Kidney capillary endothelial cell (primary cell): ENCODE measurements around the gene CHD6.

Source experiments
- DNase-seq: peaks from one replicate; pipeline ENCODE4 v3.0.0-alpha.2; 2018; ENCODE audit warnings: low spot score

Gene CHD6, protein sequence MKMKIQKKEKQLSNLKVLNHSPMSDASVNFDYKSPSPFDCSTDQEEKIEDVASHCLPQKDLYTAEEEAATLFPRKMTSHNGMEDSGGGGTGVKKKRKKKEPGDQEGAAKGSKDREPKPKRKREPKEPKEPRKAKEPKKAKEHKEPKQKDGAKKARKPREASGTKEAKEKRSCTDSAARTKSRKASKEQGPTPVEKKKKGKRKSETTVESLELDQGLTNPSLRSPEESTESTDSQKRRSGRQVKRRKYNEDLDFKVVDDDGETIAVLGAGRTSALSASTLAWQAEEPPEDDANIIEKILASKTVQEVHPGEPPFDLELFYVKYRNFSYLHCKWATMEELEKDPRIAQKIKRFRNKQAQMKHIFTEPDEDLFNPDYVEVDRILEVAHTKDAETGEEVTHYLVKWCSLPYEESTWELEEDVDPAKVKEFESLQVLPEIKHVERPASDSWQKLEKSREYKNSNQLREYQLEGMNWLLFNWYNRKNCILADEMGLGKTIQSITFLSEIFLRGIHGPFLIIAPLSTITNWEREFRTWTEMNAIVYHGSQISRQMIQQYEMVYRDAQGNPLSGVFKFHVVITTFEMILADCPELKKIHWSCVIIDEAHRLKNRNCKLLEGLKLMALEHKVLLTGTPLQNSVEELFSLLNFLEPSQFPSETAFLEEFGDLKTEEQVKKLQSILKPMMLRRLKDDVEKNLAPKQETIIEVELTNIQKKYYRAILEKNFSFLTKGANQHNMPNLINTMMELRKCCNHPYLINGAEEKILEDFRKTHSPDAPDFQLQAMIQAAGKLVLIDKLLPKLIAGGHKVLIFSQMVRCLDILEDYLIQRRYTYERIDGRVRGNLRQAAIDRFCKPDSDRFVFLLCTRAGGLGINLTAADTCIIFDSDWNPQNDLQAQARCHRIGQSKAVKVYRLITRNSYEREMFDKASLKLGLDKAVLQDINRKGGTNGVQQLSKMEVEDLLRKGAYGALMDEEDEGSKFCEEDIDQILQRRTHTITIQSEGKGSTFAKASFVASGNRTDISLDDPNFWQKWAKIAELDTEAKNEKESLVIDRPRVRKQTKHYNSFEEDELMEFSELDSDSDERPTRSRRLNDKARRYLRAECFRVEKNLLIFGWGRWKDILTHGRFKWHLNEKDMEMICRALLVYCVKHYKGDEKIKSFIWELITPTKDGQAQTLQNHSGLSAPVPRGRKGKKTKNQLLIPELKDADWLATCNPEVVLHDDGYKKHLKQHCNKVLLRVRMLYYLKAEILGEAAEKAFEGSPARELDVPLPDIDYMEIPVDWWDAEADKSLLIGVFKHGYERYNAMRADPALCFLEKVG (N-terminal part only)

DNA sequence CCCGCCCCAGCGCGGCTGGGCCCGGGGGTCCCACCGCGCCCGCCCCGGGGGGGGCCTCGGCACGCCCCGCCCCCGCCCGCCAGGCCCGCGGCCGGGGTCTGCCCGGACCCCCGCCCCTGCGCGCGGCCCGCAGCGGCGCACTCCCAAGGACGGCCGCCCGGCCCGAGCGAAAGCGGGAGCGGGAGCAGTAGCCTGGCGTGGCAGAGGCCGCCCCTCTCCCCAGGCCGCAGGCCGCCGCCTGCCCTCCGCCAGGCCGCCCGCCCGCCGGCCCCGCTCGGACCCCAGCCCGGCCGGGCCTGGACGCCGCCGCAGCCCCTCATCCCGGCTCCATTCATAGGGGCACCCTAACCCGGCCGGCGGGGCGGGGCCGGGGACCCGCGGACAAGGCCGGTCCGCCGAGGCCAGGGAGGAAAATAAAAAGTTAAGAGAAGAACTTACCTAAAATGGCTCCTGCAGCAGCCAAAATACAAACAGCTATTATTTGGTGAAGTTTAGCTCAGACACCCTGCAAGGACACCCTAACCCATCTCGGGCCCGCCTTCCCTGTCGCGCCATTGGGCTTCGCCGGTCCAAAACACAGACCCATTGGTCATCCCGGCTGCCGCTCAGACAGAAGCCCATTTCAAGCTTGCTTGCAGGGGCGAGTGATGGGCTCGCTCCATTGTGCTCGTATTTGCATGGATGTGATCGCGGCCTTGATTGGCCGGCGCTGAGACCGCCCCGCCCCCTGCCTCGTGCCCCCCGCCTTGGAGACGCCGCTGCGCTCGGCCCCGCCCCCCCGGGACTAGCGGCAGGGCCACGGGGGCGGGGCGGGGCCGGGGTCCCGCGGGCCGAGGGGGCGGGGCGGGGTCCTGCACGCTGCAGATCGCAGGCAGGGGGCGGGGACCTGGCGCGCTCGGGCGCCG is at the start of gene CHD6:
Gene CHD6, minus strand, starts transcription at position 476 of the 905 bp plus-strand sequence. CDS start 67,040 bp downstream, outside the sequence.
- DNase-seq: peak; percentile 99

DNA sequence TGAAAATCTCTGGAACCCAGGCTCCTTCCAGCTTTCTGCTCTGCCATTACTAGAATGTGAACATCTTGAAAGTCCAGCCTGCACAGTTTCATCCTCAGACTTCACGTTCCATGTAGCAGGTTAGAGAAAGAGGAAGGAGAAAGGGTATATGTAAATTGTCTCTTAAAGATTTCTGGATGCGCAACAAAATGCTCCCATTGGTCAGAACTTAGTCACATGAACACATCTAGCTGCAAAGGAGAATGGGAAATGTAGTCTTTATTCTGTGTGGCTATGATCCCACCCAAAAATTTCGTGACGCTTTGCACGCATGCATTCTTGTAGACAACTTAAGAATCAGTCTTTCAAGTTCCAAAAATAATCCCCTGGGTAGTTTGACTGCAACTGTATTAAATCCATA is 46.4 kb upstream of the CHD6 start:
- no peak for DNase-seq

DNA sequence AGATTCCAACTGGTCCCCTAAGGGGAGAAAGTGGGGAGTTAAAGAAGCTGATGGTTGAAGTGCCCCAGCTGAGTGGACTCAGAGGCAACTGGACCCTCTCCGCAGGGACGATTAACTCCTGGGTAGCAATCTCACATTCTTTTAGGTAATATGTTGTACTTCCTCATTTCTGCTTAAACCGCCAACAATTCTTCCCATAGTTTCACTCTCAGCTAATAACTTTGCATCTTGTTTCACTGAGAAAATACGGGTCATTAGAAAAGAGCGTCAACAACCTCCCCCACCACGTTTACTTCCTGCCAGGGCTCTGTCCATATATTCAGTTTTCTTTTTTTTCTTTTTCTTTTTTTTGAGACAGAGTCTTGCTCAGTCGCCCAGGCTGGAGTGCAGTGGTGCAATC is 39.5 kb upstream of the CHD6 start:
- DNase-seq: no peak

DNA sequence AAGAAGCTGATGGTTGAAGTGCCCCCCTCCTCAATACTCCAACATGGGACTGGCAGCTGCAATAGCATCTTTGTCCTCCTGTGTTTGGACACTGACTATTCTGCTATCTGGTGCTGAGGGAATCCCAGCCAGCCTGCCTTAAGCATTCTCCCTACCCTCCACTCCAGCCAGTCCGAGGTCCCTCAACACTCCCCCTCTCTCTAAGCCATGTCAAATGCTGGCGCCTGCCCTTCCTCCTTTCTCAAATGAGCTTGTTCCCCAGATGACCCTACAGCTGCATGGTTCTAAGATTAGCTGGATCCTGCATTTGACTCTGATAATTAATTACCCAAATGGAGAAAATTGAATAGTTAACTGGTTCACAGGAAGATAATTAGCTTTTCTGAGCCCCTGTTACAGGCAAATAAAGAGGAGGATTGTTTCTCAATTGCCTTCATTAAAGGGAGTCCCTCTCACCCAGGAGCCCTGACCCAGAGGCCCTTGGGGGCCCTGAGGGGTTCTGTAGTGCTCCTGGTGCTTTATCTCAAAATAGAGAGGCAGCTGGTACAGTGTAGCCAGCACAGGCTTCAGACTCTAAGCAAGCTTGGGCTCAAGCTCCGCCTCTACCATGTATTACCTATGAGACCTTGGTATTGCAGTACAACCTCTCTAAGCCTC is 37.9 kb upstream of the CHD6 start:
- no peak for DNase-seq

DNA sequence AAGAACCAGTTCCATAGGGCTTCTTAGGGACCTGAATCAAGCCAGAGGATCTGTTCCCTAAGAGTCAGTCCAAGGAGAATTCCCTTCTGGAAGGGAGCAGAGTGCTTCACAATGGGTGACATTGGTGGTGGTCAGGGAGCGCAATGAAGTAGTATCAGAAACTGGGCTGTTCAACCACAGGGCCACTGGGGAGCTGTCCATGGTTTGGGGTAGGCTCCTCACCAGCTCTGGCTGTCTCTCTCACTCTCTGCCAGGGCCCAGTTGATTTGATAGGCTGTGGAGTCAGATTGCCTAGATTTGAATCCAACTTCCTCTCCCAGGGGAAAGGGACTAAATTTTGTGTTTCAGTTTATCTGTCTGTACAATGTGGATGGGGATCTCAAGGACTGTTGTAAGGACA is 36.7 kb upstream of the CHD6 start:
- no peak for DNase-seq

DNA sequence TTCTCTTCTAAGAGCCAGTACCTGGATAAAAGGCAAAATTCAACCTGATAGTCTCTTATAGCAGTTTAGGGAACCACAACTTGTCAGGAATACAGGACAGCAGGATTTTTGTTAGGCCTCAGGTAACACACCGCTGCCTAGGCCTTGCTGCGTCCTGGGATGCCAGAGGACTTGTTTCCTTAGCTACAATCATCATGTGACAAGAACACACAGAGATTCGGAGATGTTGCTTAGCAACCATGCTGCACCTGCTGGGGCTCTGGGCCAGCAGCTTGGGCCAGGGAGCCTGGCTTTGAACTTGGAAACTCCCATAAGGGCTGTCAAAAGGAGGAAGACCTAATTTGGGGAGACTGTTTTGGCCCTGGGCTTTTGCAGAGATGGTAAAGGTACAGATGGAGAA is 36.1 kb upstream of the CHD6 start:
- no peak for DNase-seq

DNA sequence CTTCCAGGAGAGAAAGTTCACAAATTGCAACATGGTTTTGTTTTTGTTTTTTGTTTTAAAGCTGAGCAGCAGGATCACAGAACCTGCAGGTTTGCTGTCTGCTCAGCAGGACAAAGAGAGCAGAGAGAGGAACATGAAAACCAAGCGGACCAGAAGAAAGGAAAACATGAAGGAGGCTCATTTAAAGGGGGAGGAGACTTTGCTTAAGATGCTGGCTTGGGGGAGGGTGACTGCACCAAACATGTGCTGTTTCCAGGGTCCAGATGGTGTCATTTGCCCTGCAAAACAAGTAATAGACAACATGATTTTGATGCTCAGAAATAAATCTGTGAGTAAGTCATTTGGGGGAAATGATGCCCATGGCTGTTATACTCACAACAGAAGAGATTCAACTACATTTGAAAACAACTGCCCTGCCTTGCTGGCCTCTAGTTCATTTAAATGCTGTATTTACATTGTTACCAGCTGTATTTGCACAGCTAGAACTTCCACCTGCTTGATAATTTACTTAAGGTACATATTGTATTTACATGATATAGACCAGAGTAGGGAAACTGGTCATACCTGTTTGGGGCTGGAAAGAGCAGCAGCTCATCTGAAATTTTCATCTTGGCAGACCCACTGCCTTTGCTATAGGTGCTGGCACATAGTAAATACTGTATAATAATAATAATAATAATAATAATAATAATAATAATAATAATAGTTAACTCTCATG is 32.2 kb upstream of the CHD6 start:
- no peak for DNase-seq

DNA sequence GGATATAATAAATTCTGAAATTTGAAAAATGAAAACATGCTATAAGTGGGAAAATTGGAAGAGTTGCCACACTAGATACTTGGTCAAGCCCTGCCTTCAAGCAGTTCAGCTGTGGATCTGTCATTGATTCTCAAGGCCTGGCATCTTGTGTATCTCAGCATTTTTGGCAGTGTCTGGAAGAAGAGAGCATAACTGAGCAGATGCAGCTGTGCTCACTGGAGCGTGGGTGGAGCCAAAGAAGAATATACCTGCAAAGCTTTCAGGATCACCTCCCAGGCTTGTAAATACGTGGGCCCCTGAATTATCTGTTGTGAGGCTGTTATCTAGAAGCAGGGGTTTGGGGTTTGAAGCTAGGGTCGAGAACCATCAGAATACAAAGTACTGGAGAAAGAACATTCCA is 31.3 kb upstream of the CHD6 start:
- no peak for DNase-seq

DNA sequence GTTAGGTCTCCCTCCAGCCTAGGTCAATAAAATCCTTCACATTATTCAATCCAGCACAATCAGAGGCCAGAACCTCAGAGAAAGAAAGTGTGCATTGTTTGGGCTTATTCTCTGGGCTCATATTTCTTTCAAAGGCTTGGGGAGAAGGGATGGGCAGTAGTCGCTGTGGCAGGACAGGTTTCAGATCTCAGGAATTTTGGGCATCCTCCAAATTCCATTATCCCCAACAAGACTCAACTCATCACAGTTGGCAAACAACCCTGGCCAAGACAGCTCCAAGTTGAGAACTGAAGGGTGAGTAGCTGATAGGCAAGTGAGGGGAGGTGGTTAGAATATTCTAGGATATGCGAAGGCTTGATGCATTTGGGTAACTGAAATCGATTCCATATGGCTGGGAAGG is 27.2 kb upstream of the CHD6 start:
- DNase-seq: no peak

DNA sequence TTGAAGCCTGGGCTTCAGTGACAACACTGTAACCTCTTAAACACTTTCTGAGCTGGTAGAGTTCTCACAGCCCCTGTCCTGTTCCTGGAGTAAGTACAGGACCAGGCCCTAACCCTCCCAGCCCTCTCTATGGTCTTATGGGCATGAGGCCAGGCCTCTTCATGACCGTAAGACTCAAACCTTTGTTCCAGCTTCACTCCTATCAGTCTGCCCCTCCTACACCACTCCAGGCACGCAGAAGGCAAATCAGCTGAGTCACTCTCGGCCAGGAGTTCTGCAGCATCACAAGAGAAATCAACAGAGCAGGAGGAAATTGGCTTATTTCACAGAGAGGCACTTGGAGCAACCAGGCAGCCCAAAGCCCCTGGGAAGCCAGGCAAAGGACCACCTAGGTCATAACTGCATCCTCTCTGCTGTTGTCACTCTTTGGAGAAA is 25.3 kb upstream of the CHD6 start:
- no peak for DNase-seq

DNA sequence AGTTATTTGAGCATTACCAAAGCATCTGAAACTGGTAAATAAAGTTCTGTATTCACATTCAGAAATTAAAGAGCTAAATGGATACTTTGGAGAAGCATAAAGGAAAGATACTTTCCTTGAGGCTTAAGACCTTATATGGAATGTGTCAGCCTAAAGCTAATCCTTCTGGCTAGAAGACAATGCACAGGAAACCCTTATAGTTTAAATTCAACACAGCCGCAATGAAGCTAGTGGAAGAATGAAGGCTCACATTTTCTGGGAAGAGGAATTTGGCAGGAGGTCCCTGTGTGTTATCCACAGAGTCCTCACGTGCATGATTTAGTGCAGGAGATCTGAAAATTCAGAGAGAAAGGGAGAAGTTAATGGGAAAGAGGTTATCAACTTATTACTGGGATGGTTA is 21.5 kb upstream of the CHD6 start:
- DNase-seq: no peak

DNA sequence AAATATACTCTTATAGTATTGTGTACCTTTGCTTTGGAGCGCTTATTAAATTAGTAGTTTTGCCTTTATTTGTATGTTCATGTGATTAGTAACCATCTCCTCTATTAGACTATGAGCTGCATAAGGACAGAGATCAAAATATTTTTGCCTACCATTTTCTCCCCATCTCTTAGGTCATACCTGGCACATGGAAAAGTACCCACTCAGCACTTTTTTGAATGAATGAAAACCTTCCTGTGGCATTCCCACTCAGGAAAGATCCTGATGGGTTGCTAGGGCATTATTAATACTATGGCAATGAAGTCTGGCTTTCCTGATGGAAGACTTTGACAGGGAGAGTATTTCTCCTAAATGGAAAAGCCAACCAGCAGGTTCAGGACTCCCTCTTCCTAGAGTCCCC is 20.3 kb upstream of the CHD6 start:
- no peak for DNase-seq

DNA sequence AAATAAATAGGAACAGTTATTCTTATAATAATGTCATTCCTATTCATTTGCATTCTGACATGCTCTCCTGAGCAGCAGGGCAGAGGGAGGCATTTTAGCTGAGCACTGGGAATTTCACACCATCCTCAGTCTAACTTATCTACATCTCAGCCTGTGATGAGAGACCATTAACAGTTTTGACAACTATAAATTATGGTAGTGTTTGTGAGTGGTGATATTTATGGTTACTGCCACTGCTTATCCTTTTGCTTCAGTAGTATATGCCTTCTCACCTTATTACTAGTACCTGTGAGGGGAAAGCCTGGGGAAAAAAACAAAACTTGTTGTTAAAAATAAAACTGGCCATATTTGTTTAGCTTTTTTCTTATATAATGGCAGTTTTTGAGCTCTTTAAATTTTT is 17.0 kb upstream of the CHD6 start:
- no peak for DNase-seq

DNA sequence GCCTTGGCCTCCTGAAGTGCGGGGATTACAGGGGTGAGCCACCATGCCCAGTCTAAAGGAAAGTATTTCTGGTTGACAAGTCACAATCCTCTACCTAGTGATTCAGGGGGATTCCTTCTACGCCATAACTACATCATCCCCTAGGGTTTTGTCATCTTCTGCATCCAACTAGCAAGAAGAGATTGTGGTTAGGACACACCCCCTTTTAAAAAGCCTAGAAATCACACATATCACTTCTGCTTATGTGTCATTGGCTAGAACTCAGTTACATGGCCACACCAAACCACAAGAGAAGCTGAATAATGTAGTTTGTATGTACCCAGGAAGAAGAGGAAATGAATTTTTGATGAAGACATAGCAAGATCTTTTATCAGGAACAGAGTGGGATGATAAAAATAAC is 14.7 kb upstream of the CHD6 start:
- DNase-seq: no peak

DNA sequence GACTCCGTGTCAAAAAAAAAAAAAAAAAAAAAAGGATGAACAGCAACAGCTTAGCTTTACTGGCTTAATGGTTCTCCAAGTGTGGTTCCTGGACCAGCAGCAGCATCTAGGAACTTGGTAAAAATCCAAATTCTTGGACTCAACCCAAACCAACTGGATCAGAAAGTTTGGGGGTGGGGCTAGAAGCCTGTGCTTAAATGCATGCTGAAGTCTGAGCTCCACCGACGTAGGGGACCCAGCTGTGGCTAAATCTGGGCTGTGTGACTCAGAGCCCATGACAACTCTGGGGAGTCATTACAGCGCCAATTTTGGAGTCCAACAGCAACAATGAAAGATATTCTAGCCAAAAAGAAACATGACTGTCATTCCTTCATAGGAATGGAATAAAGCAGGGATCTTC is 13.6 kb upstream of the CHD6 start:
- DNase-seq: no peak

DNA sequence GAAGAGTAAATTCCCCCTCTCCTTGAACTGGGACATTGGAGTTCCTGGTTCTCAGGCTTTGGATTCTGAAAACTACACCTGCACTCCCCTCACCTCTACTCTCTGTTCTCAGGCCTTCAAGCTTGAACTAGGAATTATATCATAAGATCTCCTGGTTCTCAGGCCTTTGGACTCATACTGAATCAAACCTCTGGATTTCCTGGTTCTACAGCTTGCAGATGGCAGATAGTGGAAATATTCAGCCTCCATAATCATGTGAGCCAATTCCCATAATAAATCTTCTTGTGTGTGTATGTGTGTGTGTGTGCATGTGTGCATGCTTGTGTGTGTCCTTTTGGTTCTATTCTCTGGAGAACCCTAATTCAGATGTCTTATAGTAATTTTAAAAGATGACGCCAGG is 12.7 kb upstream of the CHD6 start:
- no peak for DNase-seq

DNA sequence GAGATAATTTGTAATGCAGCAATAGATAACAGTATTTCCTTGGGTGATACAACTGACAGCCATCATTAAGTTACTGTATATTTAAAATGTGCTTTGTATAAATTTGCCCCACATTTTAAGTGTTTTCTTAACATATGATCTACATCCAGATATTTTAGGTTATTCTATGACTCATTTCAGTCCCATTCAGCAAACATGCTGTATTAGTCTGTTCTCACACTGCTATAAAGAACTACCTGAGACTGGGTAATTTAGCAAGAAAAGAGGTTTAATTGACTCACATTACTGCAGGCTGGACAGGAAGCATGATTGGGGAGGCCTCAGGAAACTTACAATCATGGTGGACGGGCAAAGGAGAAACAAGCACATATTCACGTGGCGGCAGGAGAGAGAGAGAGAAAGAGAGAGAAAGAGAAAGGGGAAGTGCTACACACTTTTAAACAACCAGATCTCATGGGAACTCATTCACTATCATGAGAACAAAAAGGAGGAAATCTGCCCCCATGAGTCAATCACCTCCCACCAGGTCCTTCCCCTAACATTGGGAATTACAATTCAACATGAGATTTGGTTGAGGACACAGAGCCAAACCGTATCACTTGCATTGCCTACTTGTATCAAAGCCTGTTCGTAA is 9.6 kb upstream of the CHD6 start:
- no peak for DNase-seq

DNA sequence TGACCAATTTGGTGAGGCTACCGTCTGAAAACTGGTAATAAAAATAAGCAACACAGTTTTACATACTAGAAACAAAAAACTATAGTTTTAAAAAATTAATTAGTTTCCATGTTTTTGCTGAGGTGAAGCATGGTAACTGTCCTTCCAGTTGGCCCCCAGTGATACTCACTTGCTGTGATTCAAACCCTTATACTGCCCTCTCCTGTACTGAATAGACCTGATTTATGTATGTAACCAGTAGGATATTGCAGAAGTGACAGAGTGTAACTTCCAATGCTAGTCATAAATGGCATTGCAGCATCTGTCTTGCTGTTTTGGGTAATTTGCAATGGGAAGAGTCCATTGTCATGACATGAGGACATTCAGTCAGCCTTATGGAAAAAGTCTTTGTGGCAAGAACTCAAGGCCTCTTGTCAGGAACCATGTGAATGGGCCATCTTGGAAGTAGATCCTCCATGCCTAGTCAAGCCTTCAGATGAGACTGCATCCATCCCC is 8.9 kb upstream of the CHD6 start:
- DNase-seq: no peak

DNA sequence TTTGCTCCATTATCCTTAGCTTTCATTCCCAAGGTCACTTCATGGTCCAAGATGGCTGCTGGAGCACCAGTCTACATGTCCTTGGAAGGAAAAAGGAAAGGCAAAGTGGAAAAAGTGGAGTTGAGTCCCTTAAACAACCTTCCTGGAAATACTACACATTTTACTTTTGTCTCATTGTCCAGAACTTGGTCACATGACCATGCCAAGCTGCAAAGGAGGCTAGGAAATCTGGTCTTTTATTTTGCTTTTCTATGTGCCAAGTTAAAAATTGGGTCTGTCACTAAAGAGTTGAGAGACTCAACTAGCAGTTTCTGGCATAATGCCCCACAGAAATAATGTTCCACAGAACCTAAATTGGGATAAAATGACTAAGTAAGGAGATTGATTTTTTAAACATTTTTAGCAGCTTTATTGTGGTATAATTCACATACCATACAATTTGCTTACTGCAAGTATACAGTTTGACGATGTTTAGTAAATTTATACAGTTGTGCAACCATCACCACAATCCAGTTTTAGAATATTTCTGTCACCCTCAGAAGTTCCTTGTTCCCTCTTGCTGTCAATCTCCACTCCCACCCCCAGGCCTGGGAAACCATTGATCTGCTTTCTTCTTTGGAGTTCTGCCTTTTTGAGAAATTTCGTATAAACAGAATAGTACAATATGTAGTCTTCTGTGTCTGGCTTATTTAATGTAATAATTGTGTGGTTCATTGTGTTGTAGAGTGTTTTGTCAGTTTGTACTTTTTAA is 5.6 kb upstream of the CHD6 start:
- DNase-seq: no peak
